ENCODE results near the gene ZMIZ1. TPM values are rescaled to one million over a fixed set of nuclear protein-coding genes. Genes with fewer than 3 reads are reported as not detected.

Gene ZMIZ1
- total RNA-seq, 1 donor from 2014 or later, result 11.5 TPM

DNA sequence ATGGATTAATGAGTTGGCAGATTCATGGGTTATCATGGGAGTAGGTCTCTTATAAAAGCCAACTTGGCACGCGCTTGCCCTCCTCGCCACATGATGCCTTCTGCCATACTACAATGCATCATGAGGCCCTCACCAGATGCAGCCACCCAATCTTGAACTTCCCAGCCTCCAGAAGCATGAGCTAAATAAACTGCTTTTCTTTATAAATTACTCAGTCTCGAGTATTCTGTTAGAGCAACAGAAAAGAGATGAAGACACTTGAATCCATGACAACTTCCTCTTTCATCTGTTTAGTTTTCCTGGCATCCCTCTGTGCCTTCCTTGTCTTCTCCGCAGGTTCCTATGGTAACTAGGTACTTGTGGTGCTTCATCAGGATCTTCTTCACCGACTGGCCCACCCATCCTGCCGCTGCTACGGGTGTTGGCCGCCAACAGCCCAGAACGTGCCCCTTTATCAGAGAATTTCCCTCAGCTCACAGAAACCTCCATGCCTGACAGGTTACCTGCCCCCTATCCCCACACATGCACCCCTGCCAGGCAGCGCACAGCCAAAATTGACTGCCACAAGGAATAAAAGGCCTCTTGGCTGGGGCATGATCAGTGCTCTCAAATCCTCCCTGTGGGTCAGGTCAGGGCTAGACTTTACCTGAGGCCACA, 250.5 kb downstream of the ZMIZ1 start:
- H3K4me1 ChIP-seq (ENCODE audit: control insufficient read depth in 3 of 3, insufficient read depth in 3 of 3, low read length in 3 of 3), result peaks cover 2 to 22% (median 16%) of the 10 kb centered on the region in 3 donors
- H3K27ac ChIP-seq (ENCODE audit: low read depth, low read length), result no peak overlapping the region
- peaks cover 0 to 4% (median 2%) of the 10 kb centered on the region in 3 donors for H3K36me3 ChIP-seq (ENCODE audit: control insufficient read depth in 3 of 3, insufficient read depth in 3 of 3, low read length in 3 of 3)
- no peaks in the 10 kb centered on the region for H3K27me3 ChIP-seq (ENCODE audit: control insufficient read depth in 3 of 3, insufficient read depth in 3 of 3, low read length in 3 of 3)
- no peak overlapping the region for H3K9ac ChIP-seq (ENCODE audit: low read depth in 1 of 3, low read length in 3 of 3)
- no peak overlapping the region for H3K4me3 ChIP-seq (ENCODE audit: low read length in 3 of 3)
- H3K9me3 ChIP-seq (ENCODE audit: control insufficient read depth in 3 of 3, low read length in 3 of 3), result no peaks in the 10 kb centered on the region

DNA sequence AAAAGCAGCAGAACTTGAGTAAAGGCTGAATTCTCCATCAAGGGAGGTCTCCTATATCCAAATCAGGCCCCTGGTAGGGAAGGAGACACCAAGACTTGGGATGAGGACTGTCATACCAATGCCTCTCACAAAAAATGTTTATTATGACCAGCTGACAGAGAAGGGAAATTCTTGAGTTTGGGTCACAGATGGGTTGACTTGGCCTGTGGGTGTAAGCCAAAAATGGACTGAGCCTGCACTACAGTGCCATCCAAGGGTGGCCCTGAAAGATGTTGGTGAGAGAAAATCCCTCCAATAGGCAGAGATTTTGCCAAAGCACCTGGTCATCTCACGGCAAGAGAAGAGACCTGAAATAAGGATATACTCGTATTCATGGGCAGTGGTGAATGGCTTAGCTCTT, 251.6 kb downstream of the ZMIZ1 start:
- Histone ChIP-seq H3K27ac (ENCODE audit: low read depth, low read length) (no peak overlapping the region), H3K27me3 (ENCODE audit: control insufficient read depth in 3 of 3, insufficient read depth in 3 of 3, low read length in 3 of 3) (no peaks in the 10 kb centered on the region), H3K4me3 (ENCODE audit: low read length in 3 of 3) (no peak overlapping the region), H3K9me3 (ENCODE audit: control insufficient read depth in 3 of 3, low read length in 3 of 3) (no peaks in the 10 kb centered on the region), H3K4me1 (ENCODE audit: control insufficient read depth in 3 of 3, insufficient read depth in 3 of 3, low read length in 3 of 3) (peaks cover 2 to 22% (median 14%) of the 10 kb centered on the region in 3 donors), H3K9ac (ENCODE audit: low read depth in 1 of 3, low read length in 3 of 3) (no peak overlapping the region), H3K36me3 (ENCODE audit: control insufficient read depth in 3 of 3, insufficient read depth in 3 of 3, low read length in 3 of 3) (no peaks in the 10 kb centered on the region)

DNA sequence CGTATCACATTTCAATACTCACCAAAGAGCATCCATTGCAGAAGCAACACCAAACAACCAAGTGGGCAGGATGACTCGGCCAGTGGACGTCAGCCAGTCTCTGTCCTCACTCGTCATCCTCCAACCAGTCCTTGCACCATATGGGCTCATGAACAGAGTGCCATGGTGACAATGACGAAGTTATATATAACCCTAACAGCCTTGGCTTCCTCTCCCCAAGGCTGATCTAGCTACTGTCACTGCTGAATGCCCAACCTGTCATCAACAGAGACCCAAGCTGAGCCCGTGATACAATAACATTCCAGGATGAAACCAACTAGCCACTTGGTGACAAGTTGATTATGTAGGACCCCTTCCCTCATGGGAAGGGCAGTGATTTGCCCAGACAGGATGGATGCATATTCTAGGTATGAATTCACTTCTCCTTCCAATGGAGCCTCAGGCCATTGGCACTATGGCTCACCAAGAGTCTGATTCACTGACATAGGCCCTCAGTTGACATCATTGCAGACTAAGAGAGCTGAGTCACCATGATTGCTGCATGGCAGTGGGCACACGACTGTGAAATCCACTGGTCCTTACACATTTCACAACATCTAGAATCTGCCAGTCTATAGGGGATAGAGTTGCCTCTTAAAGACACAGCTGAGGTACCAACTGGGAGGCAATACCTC, 252.2 kb downstream of the ZMIZ1 start:
- Histone ChIP-seq H3K4me1 (ENCODE audit: control insufficient read depth in 3 of 3, insufficient read depth in 3 of 3, low read length in 3 of 3) (peaks cover 2 to 22% (median 14%) of the 10 kb centered on the region in 3 donors), H3K27me3 (ENCODE audit: control insufficient read depth in 3 of 3, insufficient read depth in 3 of 3, low read length in 3 of 3) (no peaks in the 10 kb centered on the region), H3K9me3 (ENCODE audit: control insufficient read depth in 3 of 3, low read length in 3 of 3) (no peaks in the 10 kb centered on the region), H3K4me3 (ENCODE audit: low read length in 3 of 3) (no peak overlapping the region), H3K27ac (ENCODE audit: low read depth, low read length) (no peak overlapping the region), H3K9ac (ENCODE audit: low read depth in 1 of 3, low read length in 3 of 3) (no peak overlapping the region), H3K36me3 (ENCODE audit: control insufficient read depth in 3 of 3, insufficient read depth in 3 of 3, low read length in 3 of 3) (no peaks in the 10 kb centered on the region)

DNA sequence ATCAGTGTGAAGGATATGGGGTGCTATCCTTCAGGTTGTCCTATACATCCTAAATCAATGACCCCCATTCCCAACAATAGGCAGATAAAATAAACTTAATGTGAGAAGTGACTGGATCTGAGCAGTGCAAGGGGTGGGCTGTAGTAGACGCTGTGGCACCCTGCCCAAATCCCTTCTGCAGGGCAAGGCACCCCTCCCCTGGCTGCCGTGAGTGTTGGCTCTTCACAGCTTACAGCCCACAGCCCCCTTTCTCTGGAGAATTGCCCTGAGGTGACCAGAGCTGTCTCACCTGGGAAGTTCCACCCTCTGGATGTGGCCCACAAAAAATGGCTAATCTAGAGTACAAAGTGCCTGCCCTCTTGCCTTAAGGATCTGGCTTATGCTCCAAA, 252.7 kb downstream of the ZMIZ1 start:
- Histone ChIP-seq H3K9ac (ENCODE audit: low read depth in 1 of 3, low read length in 3 of 3) (no peak overlapping the region), H3K36me3 (ENCODE audit: control insufficient read depth in 3 of 3, insufficient read depth in 3 of 3, low read length in 3 of 3) (no peaks in the 10 kb centered on the region), H3K27ac (ENCODE audit: low read depth, low read length) (no peak overlapping the region), H3K4me1 (ENCODE audit: control insufficient read depth in 3 of 3, insufficient read depth in 3 of 3, low read length in 3 of 3) (peaks cover 2 to 22% (median 14%) of the 10 kb centered on the region in 3 donors), H3K4me3 (ENCODE audit: low read length in 3 of 3) (no peak overlapping the region), H3K27me3 (ENCODE audit: control insufficient read depth in 3 of 3, insufficient read depth in 3 of 3, low read length in 3 of 3) (peaks cover 0 to 5% (median 0%) of the 10 kb centered on the region in 3 donors), H3K9me3 (ENCODE audit: control insufficient read depth in 3 of 3, low read length in 3 of 3) (no peaks in the 10 kb centered on the region)

DNA sequence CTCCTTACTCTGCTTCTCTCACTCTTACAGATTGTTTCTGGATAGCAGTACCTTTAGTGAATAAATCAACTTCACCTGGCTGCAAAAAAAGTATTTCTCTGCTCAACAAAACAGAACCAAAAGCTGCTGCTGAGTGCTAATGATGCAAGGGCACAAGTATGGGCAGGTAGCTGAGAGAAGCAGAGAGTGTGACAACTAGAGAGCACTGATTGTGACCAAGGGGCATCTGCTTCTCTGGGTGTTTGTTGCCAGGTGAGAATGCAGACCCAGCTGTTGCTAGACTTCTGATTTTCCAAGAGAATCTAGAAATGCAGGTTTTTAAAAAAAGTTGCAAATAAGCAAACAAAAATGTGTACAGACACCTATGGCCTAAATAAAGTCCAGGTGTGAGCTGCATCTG, 253.2 kb downstream of the ZMIZ1 start:
- Histone ChIP-seq H3K27me3 (ENCODE audit: control insufficient read depth in 3 of 3, insufficient read depth in 3 of 3, low read length in 3 of 3) (peaks cover 0 to 5% (median 0%) of the 10 kb centered on the region in 3 donors), H3K4me3 (ENCODE audit: low read length in 3 of 3) (no peak overlapping the region), H3K36me3 (ENCODE audit: control insufficient read depth in 3 of 3, insufficient read depth in 3 of 3, low read length in 3 of 3) (no peaks in the 10 kb centered on the region), H3K9me3 (ENCODE audit: control insufficient read depth in 3 of 3, low read length in 3 of 3) (no peaks in the 10 kb centered on the region), H3K9ac (ENCODE audit: low read depth in 1 of 3, low read length in 3 of 3) (no peak overlapping the region), H3K4me1 (ENCODE audit: control insufficient read depth in 3 of 3, insufficient read depth in 3 of 3, low read length in 3 of 3) (peaks cover 1 to 19% (median 12%) of the 10 kb centered on the region in 3 donors), H3K27ac (ENCODE audit: low read depth, low read length) (no peak overlapping the region)

GRCh38 chr10:79322616-79323543, 254.1 kb downstream of the ZMIZ1 start:
- peaks cover 0 to 5% (median 0%) of the 10 kb centered on the region in 3 donors for H3K27me3 ChIP-seq (ENCODE audit: control insufficient read depth in 3 of 3, insufficient read depth in 3 of 3, low read length in 3 of 3)
- H3K9ac ChIP-seq (ENCODE audit: low read depth in 1 of 3, low read length in 3 of 3), result no peak overlapping the region
- H3K4me1 ChIP-seq (ENCODE audit: control insufficient read depth in 3 of 3, insufficient read depth in 3 of 3, low read length in 3 of 3), result peaks cover 0 to 10% (median 5%) of the 10 kb centered on the region in 3 donors
- H3K9me3 ChIP-seq (ENCODE audit: control insufficient read depth in 3 of 3, low read length in 3 of 3), result no peaks in the 10 kb centered on the region
- H3K4me3 ChIP-seq (ENCODE audit: low read length in 3 of 3), result no peak overlapping the region
- H3K36me3 ChIP-seq (ENCODE audit: control insufficient read depth in 3 of 3, insufficient read depth in 3 of 3, low read length in 3 of 3), result no peaks in the 10 kb centered on the region
- H3K27ac ChIP-seq (ENCODE audit: low read depth, low read length), result no peak overlapping the region

DNA sequence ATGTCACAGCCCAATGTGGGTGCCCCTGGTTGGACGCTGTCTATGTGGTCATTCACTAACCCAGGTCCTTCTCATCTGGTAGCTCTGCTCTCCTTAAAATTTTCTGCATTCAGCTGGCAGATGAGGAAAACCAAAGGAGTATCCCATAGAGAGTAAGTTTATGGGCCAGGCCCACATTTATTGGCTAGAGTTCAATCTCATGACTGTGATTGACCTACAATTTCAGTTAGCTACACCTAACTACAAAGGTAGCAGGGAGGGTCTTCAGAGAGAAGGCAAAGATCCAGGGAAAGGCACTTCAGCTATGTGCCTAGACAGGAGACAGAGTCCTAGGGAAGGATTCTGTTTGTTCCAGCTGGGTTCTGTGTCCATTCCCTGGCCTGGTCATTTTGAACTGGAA, 254.8 kb downstream of the ZMIZ1 start:
- H3K27ac ChIP-seq (ENCODE audit: low read depth, low read length), result no peak overlapping the region
- H3K9ac ChIP-seq (ENCODE audit: low read depth in 1 of 3, low read length in 3 of 3), result no peak overlapping the region
- peaks cover 0 to 5% (median 0%) of the 10 kb centered on the region in 3 donors for H3K27me3 ChIP-seq (ENCODE audit: control insufficient read depth in 3 of 3, insufficient read depth in 3 of 3, low read length in 3 of 3)
- no peak overlapping the region for H3K4me3 ChIP-seq (ENCODE audit: low read length in 3 of 3)
- H3K36me3 ChIP-seq (ENCODE audit: control insufficient read depth in 3 of 3, insufficient read depth in 3 of 3, low read length in 3 of 3), result no peaks in the 10 kb centered on the region
- peaks cover 0 to 7% (median 5%) of the 10 kb centered on the region in 3 donors for H3K4me1 ChIP-seq (ENCODE audit: control insufficient read depth in 3 of 3, insufficient read depth in 3 of 3, low read length in 3 of 3)
- H3K9me3 ChIP-seq (ENCODE audit: control insufficient read depth in 3 of 3, low read length in 3 of 3), result no peaks in the 10 kb centered on the region

- Histone ChIP-seq H3K27me3 (ENCODE audit: control insufficient read depth in 3 of 3, insufficient read depth in 3 of 3, low read length in 3 of 3) (peaks cover 0 to 5% (median 0%) of the 10 kb centered on the region in 3 donors), H3K27ac (ENCODE audit: low read depth, low read length) (no peak overlapping the region), H3K9me3 (ENCODE audit: control insufficient read depth in 3 of 3, low read length in 3 of 3) (no peaks in the 10 kb centered on the region), H3K36me3 (ENCODE audit: control insufficient read depth in 3 of 3, insufficient read depth in 3 of 3, low read length in 3 of 3) (no peaks in the 10 kb centered on the region), H3K4me1 (ENCODE audit: control insufficient read depth in 3 of 3, insufficient read depth in 3 of 3, low read length in 3 of 3) (peaks cover 0 to 7% (median 5%) of the 10 kb centered on the region in 3 donors), H3K4me3 (ENCODE audit: low read length in 3 of 3) (no peak overlapping the region), H3K9ac (ENCODE audit: low read depth in 1 of 3, low read length in 3 of 3) (no peak overlapping the region)
Measured at GRCh38 chr10:79324032-79324695, 255.4 kb downstream of the ZMIZ1 start.

GRCh38 chr10:79326361-79327089, 257.8 kb downstream of the ZMIZ1 start:
- peaks cover 0 to 5% (median 3%) of the 10 kb centered on the region in 3 donors for H3K4me1 ChIP-seq (ENCODE audit: control insufficient read depth in 3 of 3, insufficient read depth in 3 of 3, low read length in 3 of 3)
- H3K9me3 ChIP-seq (ENCODE audit: control insufficient read depth in 3 of 3, low read length in 3 of 3), result no peaks in the 10 kb centered on the region
- H3K27ac ChIP-seq (ENCODE audit: low read depth, low read length), result no peak overlapping the region
- H3K4me3 ChIP-seq (ENCODE audit: low read length in 3 of 3), result no peak overlapping the region
- H3K9ac ChIP-seq (ENCODE audit: low read depth in 1 of 3, low read length in 3 of 3), result no peak overlapping the region
- H3K36me3 ChIP-seq (ENCODE audit: control insufficient read depth in 3 of 3, insufficient read depth in 3 of 3, low read length in 3 of 3), result no peaks in the 10 kb centered on the region
- peaks cover 0 to 5% (median 0%) of the 10 kb centered on the region in 3 donors for H3K27me3 ChIP-seq (ENCODE audit: control insufficient read depth in 3 of 3, insufficient read depth in 3 of 3, low read length in 3 of 3)

All from skeletal muscle tissue (tissue), 4 donors.